ENCODE data around the gene PCYT1A. TPM values are rescaled to one million over a fixed set of nuclear protein-coding genes. Genes with fewer than 3 reads are reported as not detected.

The PCYT1A gene
- polyA plus RNA-seq, 1 donor (not counting 4 experiments of a cell fraction or from before 2014, with no cell fraction given), result 108 TPM

DNA sequence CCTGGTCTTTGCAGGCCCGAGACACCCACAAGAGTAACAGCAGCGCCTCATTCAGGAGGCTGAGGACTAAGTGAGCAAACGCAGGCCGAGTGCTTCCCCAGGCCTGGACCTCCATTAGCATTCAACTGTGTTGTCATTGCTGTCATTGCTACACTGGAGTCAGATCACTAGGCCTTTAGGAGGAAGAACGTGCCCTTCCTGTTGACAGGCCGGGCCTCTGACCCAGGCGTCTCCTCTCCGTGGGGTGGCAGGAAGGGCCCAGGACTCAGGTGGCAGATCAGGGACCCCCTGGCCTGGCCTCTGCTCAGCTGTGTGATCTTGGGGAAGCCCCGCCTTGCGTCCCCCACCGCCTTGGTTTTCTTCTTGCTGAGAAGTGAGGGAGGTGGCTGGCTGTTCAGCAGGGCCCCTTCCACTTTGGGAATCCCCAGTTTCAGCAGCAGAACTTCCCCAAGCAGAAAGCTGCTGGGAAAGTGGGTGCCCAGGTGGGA lies 95.4 kb downstream of the PCYT1A start:
- H4K20me1 ChIP-seq (ENCODE audit: control insufficient read depth, extremely low read depth, insufficient read depth, low read length), result no peaks in the 10 kb centered on the region
- H3K4me2 ChIP-seq (ENCODE audit: control insufficient read depth, extremely low read depth, insufficient read depth, low read depth, low read length), result peak overlapping the region; percentile 32
- H2AFZ ChIP-seq (ENCODE audit: control insufficient read depth, low read length), result peak overlapping the region; percentile 98
- H3K4me1 ChIP-seq (ENCODE audit: control insufficient read depth, extremely low read depth, insufficient read depth, low read length), result peaks cover 14% of the 10 kb centered on the region
- H3K36me3 ChIP-seq (ENCODE audit: control insufficient read depth in 2 of 2, extremely low read depth in 1 of 2, insufficient read depth in 2 of 2, low read length in 2 of 2), result no peaks in the 10 kb centered on the region
- no peaks in the 10 kb centered on the region for H3K27me3 ChIP-seq (ENCODE audit: control insufficient read depth, extremely low read depth, insufficient read depth, low read length)
- H3K9ac ChIP-seq (ENCODE audit: control insufficient read depth, extremely low read depth, insufficient read depth, low read length), result no peak overlapping the region
- H3K9me3 ChIP-seq (ENCODE audit: control insufficient read depth, low read depth, low read length), result no peaks in the 10 kb centered on the region
- FAIRE-seq (no peak), DNase-seq (ENCODE audit: low read depth, low spot score) (no peak)
- no peaks in the 10 kb centered on the region for H3K9me1 ChIP-seq (ENCODE audit: control insufficient read depth, extremely low read depth, insufficient read depth, low read length)
- dilution Hi-C loops (cut with MboI; ENCODE audit: extremely low pct_ligation_motif_present, low sequenced_read_pairs), result no loop called here
- no peak overlapping the region for H3K4me3 ChIP-seq (ENCODE audit: control insufficient read depth in 2 of 3, extremely low read depth in 1 of 3, insufficient read depth in 2 of 3, low read depth in 1 of 3, low read length in 3 of 3)
- TF ChIP-seq, protein P1, sequence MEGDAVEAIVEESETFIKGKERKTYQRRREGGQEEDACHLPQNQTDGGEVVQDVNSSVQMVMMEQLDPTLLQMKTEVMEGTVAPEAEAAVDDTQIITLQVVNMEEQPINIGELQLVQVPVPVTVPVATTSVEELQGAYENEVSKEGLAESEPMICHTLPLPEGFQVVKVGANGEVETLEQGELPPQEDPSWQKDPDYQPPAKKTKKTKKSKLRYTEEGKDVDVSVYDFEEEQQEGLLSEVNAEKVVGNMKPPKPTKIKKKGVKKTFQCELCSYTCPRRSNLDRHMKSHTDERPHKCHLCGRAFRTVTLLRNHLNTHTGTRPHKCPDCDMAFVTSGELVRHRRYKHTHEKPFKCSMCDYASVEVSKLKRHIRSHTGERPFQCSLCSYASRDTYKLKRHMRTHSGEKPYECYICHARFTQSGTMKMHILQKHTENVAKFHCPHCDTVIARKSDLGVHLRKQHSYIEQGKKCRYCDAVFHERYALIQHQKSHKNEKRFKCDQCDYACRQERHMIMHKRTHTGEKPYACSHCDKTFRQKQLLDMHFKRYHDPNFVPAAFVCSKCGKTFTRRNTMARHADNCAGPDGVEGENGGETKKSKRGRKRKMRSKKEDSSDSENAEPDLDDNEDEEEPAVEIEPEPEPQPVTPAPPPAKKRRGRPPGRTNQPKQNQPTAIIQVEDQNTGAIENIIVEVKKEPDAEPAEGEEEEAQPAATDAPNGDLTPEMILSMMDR (optimal IDR thresholded peaks at IDR 0.05 in 1 of 3, IDR thresholded peaks at IDR 0.05 in 1 of 3, conservative IDR thresholded peaks at IDR 0.05 in 1 of 3; ENCODE audit: extremely low read depth in 1 of 3, insufficient read depth in 2 of 3, low read length in 3 of 3), result no peak
- no peak for TF ChIP-seq EZH2 (IDR thresholded peaks at IDR 0.05; ENCODE audit: low read length)
- no peak overlapping the region for H3K27ac ChIP-seq (ENCODE audit: control insufficient read depth, insufficient read depth, low read length)
- H3K79me2 ChIP-seq (ENCODE audit: control insufficient read depth, insufficient read depth, low read length), result no peaks in the 10 kb centered on the region

GRCh38 chr3:196189566-196190347 lies 97.8 kb downstream of the PCYT1A start:
- FAIRE-seq (no peak), DNase-seq (ENCODE audit: low read depth, low spot score) (no peak)
- no peak overlapping the region for H3K4me2 ChIP-seq (ENCODE audit: control insufficient read depth, extremely low read depth, insufficient read depth, low read depth, low read length)
- dilution Hi-C loops (cut with MboI; ENCODE audit: extremely low pct_ligation_motif_present, low sequenced_read_pairs), result no loop called here
- no peaks in the 10 kb centered on the region for H3K36me3 ChIP-seq (ENCODE audit: control insufficient read depth in 2 of 2, extremely low read depth in 1 of 2, insufficient read depth in 2 of 2, low read length in 2 of 2)
- TF ChIP-seq, protein P1 (optimal IDR thresholded peaks at IDR 0.05 in 1 of 3, IDR thresholded peaks at IDR 0.05 in 1 of 3, conservative IDR thresholded peaks at IDR 0.05 in 1 of 3; ENCODE audit: extremely low read depth in 1 of 3, insufficient read depth in 2 of 3, low read length in 3 of 3), result no peak
- TF ChIP-seq EZH2 (IDR thresholded peaks at IDR 0.05; ENCODE audit: low read length), result no peak
- H3K9me3 ChIP-seq (ENCODE audit: control insufficient read depth, low read depth, low read length), result no peaks in the 10 kb centered on the region
- H3K27ac ChIP-seq (ENCODE audit: control insufficient read depth, insufficient read depth, low read length), result no peak overlapping the region
- peaks cover 14% of the 10 kb centered on the region for H3K4me1 ChIP-seq (ENCODE audit: control insufficient read depth, extremely low read depth, insufficient read depth, low read length)
- H3K9me1 ChIP-seq (ENCODE audit: control insufficient read depth, extremely low read depth, insufficient read depth, low read length), result no peaks in the 10 kb centered on the region
- no peak overlapping the region for H3K9ac ChIP-seq (ENCODE audit: control insufficient read depth, extremely low read depth, insufficient read depth, low read length)
- H3K79me2 ChIP-seq (ENCODE audit: control insufficient read depth, insufficient read depth, low read length), result no peaks in the 10 kb centered on the region
- H3K4me3 ChIP-seq (ENCODE audit: control insufficient read depth in 2 of 3, extremely low read depth in 1 of 3, insufficient read depth in 2 of 3, low read depth in 1 of 3, low read length in 3 of 3), result no peak overlapping the region
- no peaks in the 10 kb centered on the region for H3K27me3 ChIP-seq (ENCODE audit: control insufficient read depth, extremely low read depth, insufficient read depth, low read length)
- H2AFZ ChIP-seq (ENCODE audit: control insufficient read depth, low read length), result no peak overlapping the region
- H4K20me1 ChIP-seq (ENCODE audit: control insufficient read depth, extremely low read depth, insufficient read depth, low read length), result no peaks in the 10 kb centered on the region

All from keratinocyte (primary cell).